HG03060 (cell line): ENCODE measurements around the gene CHST8.
"Not testable (repeated sequence)": the region's sequence is repeated elsewhere in the genome, so short reads cannot be mapped to it uniquely, and the experiment has no call there.

Experiments used
- ATAC-seq: cut with Tn5 transposase; IDR thresholded peaks from one replicate; pipeline ENCODE4 v1.9.1; 2021; ENCODE audit warnings: low read depth, moderate number of reproducible peaks; ENCODE audit not compliant: unreplicated experiment

The CHST8 gene

DNA sequence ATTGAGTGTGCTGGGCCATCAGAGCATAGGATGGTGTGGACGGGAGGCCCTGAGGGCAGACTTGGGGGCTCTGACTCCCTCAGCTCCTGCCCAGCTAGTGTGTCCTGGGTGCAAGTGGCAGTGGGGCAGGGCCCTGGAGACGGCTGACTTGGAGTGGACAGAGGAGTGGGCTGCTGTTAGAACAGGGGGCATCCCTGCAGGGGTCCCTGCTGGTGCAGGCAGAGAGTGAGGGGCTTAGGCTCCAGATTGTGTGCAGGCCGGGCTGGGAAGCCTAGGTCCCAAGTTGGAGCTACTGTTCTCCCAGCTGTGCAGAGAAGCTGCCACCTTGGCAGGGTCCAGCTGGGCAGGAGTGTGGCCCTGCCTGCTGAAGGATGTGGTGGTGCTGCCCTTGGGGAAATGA, 183.6 kb downstream of the CHST8 start:
- no peak for ATAC-seq

GRCh38 chr19:33805840-33806433, 184.2 kb downstream of the CHST8 start:
- no peak for ATAC-seq

- ATAC-seq: no peak
Observed at GRCh38 chr19:33806434-33806881, 184.7 kb downstream of the CHST8 start.

DNA sequence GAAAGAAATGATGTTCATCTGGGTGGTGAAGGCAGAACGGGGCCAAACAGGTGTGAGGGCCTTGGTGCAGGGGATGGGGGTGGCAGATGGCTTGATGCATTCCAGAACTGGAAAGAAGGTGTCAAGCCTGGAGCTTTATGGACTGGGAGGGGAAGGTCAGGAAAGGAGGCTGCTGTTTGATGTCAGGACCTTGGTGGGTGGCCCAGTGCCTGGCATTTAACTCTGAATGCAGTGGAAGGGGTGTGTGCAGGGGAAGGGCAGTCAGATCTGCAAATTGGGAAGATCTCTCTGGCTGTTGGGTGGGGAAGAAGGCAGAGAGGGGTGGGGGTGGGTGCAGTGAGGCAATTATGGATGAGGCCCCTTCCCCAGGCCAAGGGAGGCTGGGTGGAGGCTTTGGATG, 186.6 kb downstream of the CHST8 start:
- ATAC-seq: no peak

DNA sequence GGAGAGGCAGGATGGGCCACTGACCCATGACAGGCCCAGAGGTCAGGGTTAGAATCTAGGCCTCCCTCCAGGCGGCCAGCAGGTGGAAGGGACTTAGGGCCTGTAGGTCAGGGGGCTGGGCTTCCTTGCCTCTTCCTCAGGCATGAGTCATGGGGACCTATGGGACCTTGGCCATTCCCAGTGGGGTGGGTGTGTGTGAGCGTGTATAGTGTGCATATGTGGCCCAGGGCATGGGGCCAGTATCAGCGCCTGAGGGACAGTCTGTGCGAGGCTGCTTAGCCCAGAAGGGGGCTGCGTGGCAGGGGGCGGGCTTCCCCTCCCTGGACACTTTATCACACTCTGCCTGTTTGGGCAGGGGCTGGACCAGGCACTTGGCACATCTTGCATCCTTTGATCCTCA, 188.2 kb downstream of the CHST8 start:
- no peak for ATAC-seq

- no peak for ATAC-seq
Observed at GRCh38 chr19:33810821-33811220, 189.1 kb downstream of the CHST8 start.

- no peak for ATAC-seq
Observed at GRCh38 chr19:33811246-33811645, 189.5 kb downstream of the CHST8 start.

DNA sequence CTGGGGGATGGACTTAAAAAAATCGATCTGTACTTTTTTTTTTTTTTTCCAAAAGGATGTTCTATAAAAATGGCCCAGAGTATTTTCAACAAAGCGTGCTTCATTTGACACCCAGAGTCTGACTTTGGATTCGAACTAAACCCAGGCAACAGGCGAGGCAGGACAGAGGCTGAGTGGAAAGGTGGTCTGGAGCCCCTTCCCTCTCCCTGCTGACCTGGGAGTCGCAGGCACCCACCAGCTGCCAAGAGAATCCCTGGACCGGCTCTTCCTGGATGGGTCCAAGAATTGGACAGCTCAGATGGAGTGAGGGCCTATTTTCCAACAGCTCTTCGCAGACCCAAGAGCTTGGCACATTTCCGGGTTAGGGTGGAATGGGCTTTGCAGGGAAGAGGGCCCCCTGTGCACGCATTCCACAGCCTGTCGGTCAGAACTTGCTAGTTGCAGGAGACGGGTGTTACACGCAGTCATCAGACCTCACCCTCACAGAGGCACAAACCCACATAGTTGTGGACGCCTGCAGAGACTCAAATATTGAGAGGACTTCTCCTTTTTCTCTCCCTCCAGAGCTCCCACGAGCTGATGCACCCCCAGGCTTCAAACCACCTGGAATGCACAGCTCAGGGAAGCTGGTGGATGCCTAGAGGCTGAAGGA, 190.1 kb downstream of the CHST8 start:
- ATAC-seq: no peak

- ATAC-seq: no peak
Observed at GRCh38 chr19:33812388-33813330, 190.9 kb downstream of the CHST8 start.

DNA sequence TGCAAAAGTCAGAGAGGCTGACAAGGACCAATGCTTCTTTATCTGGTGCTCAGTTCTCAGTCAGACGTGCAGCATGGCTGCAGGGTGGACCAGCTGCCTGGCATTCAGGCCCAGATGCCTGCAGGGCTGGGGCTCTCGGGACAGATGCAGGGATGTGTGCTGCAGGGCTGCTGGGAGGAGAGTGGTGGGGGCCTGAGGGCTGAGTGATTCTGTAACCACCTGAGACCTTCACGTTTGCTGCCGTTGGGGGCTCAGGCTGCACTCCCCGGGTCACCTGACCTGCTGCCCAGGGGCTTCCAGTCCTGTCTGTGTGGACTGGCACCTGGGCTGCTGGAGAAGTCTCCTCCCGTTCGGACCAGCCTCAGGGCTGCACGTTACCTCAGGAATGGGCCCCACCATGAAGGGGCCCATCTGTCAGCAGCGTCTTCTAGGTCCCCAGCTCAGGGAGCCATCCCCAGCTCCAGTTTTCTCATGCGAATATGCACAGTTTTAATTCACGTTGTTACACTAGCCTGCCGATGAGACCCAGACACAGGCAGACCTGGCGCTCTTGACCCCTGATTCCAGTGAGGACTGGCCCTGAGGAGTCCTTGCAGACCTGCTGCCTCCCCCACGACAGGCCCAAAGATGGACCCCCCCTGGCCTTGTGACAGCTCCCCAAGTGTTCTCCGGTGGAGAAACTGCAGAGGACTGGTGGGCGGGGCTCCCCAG, 191.8 kb downstream of the CHST8 start:
- no peak for ATAC-seq

GRCh38 chr19:33814181-33815165, 192.7 kb downstream of the CHST8 start:
- no peak for ATAC-seq

DNA sequence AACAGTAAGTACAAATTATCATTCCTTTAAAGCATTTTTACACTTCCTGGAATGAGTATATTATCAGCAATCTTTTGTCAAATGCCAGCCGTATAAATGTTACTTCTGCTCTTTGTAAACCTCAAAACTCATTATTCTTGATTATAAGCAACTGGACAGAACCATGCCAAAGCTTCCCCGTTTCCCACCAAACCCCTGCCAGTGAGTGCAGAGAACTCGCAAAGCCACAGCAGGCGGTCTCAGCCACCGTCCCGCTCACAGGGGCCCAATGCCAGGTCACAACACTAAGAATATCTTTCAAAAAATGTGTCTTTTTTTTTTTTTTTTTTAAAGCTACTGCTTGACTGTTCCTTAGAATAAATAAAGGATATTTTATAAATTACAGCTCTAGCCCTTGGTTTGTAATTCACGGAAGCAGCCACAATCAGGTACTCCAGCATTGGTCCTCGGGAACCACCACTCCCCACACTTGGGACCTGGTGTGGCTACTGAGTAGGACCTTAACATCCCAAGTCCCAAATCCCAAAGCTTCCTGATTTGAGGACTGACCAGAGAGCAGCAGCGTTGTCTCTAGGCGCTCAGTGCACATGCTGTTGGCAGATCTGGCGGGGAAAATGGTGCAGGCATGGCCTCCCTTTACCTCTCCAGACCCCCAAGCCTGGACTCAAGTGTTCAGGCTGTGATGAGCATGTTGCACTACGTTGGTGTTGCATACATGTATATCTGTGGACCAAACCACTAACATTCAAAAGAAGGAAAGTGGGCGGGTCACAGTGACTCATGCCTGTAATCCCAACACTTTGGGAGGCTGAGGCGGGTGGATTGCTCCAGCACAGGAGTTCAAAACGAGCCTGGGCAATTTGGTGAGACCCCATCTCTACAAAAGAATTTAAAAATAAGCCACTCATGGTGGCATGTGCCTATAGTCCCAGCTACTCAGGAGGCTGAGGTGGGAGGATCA, 193.9 kb downstream of the CHST8 start:
- ATAC-seq: no peak

- ATAC-seq: no peak
Observed at GRCh38 chr19:33818411-33818810, 196.7 kb downstream of the CHST8 start.

GRCh38 chr19:33819078-33819477, 197.3 kb downstream of the CHST8 start:
- ATAC-seq: not testable (repeated sequence)

- no peak for ATAC-seq
Observed at GRCh38 chr19:33819506-33819879, 197.7 kb downstream of the CHST8 start.

DNA sequence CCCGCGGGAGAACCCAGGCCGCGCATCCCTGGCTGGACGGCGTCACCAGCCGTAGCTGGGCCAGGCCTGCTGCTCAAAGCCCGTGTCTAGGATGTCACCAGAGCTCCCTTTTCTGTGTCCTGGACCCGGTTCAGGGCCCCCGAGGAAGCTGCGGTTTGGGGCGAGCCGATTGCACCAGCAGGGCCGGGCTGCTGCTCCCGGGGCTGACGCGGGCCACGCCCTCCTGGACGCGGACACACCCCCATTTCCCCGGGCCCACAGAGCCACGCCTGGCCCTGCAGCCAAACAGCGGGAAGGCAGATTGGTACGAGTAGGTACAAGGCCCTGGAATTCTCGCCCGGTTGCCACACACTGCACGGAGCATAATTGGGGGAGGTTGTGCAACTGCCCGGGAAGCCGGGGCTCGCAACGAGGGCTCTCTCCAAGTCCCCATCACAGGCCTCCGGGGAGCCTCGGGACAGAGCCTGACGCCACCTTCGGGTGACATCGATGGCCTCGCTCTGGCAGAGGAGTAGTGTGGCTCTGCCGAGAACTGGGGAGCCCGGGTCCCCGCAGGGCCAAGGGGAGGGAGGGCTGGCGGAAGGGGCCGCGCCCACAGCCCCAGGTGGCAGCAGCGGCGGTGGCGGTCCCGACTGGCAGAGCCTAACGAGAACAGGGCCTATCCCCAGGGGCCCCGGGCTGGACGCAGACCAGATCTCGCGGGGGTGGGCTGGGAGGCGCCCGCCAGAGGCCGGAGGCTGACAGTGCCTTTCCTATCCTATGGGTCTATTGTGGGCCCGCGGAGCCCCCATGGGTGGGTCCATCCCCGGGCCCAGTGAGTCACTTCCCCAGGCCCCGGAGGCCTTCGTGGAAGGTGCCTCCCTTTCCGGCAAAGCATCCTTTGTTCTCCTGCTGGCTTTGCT, 198.4 kb downstream of the CHST8 start:
- ATAC-seq: no peak

GRCh38 chr19:33821871-33822270, 200.1 kb downstream of the CHST8 start:
- no peak for ATAC-seq
